ENCODE measurements around the gene SAMD15. TPM values are rescaled to one million over a fixed set of nuclear protein-coding genes. Genes with fewer than 3 reads are reported as not detected.

The SAMD15 gene
- total RNA-seq, 1 experiment from 2014 or later = 0.86 TPM

DNA sequence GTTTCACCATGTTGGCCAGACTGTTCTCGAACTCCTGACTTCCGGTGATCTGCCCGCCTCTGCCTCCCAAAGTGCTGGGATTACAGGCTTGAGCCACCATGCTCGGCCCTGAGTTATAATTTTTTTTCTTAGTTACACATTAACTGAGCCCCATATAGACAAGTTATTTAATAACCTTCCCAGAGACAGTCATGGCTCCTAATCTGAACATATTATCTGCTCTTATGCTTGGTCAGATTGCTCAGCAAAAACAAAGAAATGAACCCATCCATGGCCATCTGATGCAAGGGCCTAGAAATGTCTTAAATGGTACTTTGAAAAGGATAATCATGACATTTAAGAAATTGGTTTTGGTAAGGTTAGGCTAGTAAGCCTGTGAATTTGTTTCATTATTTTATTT is 13.0 kb downstream of the SAMD15 start:
- H3K36me3 Mint-ChIP-seq (ENCODE audit: insufficient read depth, unreplicated experiment) = peaks cover 15% of the 10 kb centered on the region
- no peak overlapping the region for H3K4me3 Mint-ChIP-seq (ENCODE audit: unreplicated experiment)
- CTCF ChIA-PET = interaction anchor here (0.6 kb wide), 1 partner anchor 222 kb away, joined by 3 read pairs; no protein-coding TSS in a partner anchor
- DNase-seq (ENCODE audit: unreplicated experiment) = no peak
- POLR2A ChIA-PET = no interaction called here
- no TSS peak for BruUV-seq (replicated peaks)
- TF ChIP-seq, protein P1, sequence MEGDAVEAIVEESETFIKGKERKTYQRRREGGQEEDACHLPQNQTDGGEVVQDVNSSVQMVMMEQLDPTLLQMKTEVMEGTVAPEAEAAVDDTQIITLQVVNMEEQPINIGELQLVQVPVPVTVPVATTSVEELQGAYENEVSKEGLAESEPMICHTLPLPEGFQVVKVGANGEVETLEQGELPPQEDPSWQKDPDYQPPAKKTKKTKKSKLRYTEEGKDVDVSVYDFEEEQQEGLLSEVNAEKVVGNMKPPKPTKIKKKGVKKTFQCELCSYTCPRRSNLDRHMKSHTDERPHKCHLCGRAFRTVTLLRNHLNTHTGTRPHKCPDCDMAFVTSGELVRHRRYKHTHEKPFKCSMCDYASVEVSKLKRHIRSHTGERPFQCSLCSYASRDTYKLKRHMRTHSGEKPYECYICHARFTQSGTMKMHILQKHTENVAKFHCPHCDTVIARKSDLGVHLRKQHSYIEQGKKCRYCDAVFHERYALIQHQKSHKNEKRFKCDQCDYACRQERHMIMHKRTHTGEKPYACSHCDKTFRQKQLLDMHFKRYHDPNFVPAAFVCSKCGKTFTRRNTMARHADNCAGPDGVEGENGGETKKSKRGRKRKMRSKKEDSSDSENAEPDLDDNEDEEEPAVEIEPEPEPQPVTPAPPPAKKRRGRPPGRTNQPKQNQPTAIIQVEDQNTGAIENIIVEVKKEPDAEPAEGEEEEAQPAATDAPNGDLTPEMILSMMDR (IDR thresholded peaks at IDR 0.05; ENCODE audit: unreplicated experiment) = no peak
- H3K9me3 Mint-ChIP-seq (ENCODE audit: unreplicated experiment) = no peaks in the 10 kb centered on the region
- H3K27me3 Mint-ChIP-seq (ENCODE audit: insufficient read depth, unreplicated experiment) = no peaks in the 10 kb centered on the region
- intact Hi-C loops (cut with micrococcal nuclease) = no loop called here
- H3K27ac Mint-ChIP-seq (ENCODE audit: low read depth, unreplicated experiment) = no peak overlapping the region
- H3K4me1 Mint-ChIP-seq (ENCODE audit: insufficient read depth, unreplicated experiment) = no peaks in the 10 kb centered on the region

DNA sequence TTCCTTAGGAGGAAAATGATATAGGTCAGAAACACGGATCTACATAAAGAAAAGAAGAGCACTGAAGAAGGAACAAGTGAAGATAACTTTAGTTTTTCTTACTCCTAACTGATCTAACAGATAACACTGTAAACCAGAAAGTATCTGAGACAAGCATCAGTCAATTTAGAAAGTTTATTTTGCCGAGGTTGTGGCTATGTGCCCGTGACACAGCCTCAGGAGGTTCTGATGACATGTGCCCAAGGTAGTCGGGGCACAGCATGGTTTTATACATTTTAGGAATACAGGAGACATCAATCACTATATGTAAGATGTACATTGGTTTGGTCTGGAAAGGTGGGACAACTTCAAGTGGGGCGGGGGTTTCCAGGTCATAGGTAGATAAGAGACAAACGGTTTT is 23.0 kb downstream of the SAMD15 start:
- POLR2A ChIA-PET = no interaction called here
- BruUV-seq (replicated peaks) = no TSS peak
- no peak for DNase-seq (ENCODE audit: unreplicated experiment)
- peaks cover 5% of the 10 kb centered on the region for H3K36me3 Mint-ChIP-seq (ENCODE audit: insufficient read depth, unreplicated experiment)
- intact Hi-C loops (cut with micrococcal nuclease) = no loop called here
- no peak overlapping the region for H3K27ac Mint-ChIP-seq (ENCODE audit: low read depth, unreplicated experiment)
- H3K4me3 Mint-ChIP-seq (ENCODE audit: unreplicated experiment) = no peak overlapping the region
- H3K27me3 Mint-ChIP-seq (ENCODE audit: insufficient read depth, unreplicated experiment) = no peaks in the 10 kb centered on the region
- TF ChIP-seq, protein P1 (IDR thresholded peaks at IDR 0.05; ENCODE audit: unreplicated experiment) = no peak
- CTCF ChIA-PET = no interaction called here
- H3K4me1 Mint-ChIP-seq (ENCODE audit: insufficient read depth, unreplicated experiment) = no peaks in the 10 kb centered on the region
- H3K9me3 Mint-ChIP-seq (ENCODE audit: unreplicated experiment) = no peaks in the 10 kb centered on the region

DNA sequence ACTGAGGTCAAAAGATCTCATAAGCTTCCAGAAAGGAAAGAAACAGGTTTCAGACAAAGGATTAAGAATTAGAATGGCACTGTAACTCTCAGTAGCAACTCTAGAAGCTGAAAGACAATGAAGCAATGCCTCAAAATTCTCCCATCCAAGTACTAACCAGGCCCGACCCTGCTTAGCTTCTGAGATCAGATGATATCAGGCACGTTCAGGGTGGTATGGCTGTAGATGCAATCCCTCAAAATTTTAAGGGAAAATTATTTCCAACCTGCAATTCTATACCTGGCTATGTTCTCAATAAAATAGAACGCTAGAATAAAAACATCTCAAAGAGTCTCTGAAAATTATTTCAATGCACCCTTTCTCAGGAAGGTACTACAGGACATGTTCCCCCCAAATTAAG is 26.6 kb downstream of the SAMD15 start:
- Mint-ChIP-seq H3K4me1 (ENCODE audit: insufficient read depth, unreplicated experiment) (no peaks in the 10 kb centered on the region), H3K27me3 (ENCODE audit: insufficient read depth, unreplicated experiment) (no peaks in the 10 kb centered on the region), H3K4me3 (ENCODE audit: unreplicated experiment) (no peak overlapping the region), H3K36me3 (ENCODE audit: insufficient read depth, unreplicated experiment) (no peaks in the 10 kb centered on the region), H3K9me3 (ENCODE audit: unreplicated experiment) (no peaks in the 10 kb centered on the region), H3K27ac (ENCODE audit: low read depth, unreplicated experiment) (no peak overlapping the region)
- POLR2A ChIA-PET = interaction anchor here (0.6 kb wide), 1 partner anchor 13 kb away, joined by 3 read pairs; no protein-coding TSS in a partner anchor
- CTCF ChIA-PET = interaction anchor here (0.6 to 1.4 kb wide), 2 partner anchors 39 to 88 kb away, joined by 3 to 5 read pairs; no protein-coding TSS in a partner anchor
- no TSS peak for BruUV-seq (replicated peaks)
- DNase-seq (ENCODE audit: unreplicated experiment) = no peak
- TF ChIP-seq, protein P1 (IDR thresholded peaks at IDR 0.05; ENCODE audit: unreplicated experiment) = no peak
- intact Hi-C loops (cut with micrococcal nuclease) = no loop called here

DNA sequence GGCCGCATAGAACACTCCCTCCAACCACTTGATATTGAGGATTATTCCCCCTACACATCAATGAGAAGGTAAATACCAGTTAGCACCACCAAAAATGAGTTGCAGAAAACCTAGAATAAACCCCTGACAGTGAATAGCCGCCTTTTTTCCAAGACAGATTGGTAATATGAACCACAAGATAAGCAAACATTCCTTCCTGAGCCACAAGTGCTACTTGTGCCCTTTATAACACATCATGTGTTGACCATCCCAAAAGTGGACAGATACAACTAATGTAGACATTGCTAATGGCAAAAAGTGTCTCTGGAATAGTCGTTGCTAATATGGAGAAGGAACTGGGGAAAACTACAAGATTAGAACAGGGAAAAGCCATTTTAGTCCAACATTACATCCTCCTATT is 28.9 kb downstream of the SAMD15 start:
- no peaks in the 10 kb centered on the region for H3K9me3 Mint-ChIP-seq (ENCODE audit: unreplicated experiment)
- H3K4me3 Mint-ChIP-seq (ENCODE audit: unreplicated experiment) = no peak overlapping the region
- BruUV-seq (replicated peaks) = no TSS peak
- no peak for DNase-seq (ENCODE audit: unreplicated experiment)
- TF ChIP-seq, protein P1 (IDR thresholded peaks at IDR 0.05; ENCODE audit: unreplicated experiment) = no peak
- intact Hi-C loops (cut with micrococcal nuclease) = no loop called here
- H3K27me3 Mint-ChIP-seq (ENCODE audit: insufficient read depth, unreplicated experiment) = no peaks in the 10 kb centered on the region
- ChIA-PET CTCF (interaction anchor here (0.9 kb wide), 1 partner anchor 54 kb away, joined by 3 read pairs; no protein-coding TSS in a partner anchor), POLR2A (interaction anchor here (0.6 kb wide), 1 partner anchor 78 kb away, joined by 3 read pairs; no protein-coding TSS in a partner anchor)
- H3K36me3 Mint-ChIP-seq (ENCODE audit: insufficient read depth, unreplicated experiment) = no peaks in the 10 kb centered on the region
- no peak overlapping the region for H3K27ac Mint-ChIP-seq (ENCODE audit: low read depth, unreplicated experiment)
- no peaks in the 10 kb centered on the region for H3K4me1 Mint-ChIP-seq (ENCODE audit: insufficient read depth, unreplicated experiment)

Measured in MCF 10A (cell line).